GM21825 (cell line): ENCODE measurements around the gene GRIK5.
"Not testable (repeated sequence)": the region's sequence is repeated elsewhere in the genome, so short reads cannot be mapped to it uniquely, and the experiment has no call there.

Experiments used
- ATAC-seq: cut with Tn5 transposase; IDR thresholded peaks from one replicate; pipeline ENCODE4 v1.9.1; 2021; ENCODE audit warnings: mild to moderate bottlenecking, moderate library complexity; ENCODE audit not compliant: unreplicated experiment

The GRIK5 gene

DNA sequence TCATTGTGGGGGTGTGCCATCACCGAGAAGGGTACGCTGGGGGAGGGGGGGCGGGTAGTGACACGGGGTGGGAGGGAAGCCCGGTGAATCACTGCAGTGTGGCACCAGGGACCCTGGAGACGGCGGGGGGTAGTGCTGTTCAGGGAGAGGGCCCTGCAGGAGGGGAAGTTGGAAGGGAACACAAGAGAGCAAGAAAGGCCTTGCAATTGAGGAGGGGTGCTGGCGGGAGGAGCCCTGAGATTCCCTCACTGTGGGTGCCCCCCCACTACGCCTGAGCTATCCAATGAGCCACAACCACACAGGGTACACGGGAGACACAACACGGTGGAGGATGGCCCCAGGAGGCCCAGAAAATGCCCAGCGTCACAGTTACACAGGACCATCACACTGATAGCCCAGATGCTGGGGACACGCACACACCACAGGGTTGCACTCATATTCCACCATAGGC is 75.5 kb downstream of the GRIK5 start:
- ATAC-seq = no peak

DNA sequence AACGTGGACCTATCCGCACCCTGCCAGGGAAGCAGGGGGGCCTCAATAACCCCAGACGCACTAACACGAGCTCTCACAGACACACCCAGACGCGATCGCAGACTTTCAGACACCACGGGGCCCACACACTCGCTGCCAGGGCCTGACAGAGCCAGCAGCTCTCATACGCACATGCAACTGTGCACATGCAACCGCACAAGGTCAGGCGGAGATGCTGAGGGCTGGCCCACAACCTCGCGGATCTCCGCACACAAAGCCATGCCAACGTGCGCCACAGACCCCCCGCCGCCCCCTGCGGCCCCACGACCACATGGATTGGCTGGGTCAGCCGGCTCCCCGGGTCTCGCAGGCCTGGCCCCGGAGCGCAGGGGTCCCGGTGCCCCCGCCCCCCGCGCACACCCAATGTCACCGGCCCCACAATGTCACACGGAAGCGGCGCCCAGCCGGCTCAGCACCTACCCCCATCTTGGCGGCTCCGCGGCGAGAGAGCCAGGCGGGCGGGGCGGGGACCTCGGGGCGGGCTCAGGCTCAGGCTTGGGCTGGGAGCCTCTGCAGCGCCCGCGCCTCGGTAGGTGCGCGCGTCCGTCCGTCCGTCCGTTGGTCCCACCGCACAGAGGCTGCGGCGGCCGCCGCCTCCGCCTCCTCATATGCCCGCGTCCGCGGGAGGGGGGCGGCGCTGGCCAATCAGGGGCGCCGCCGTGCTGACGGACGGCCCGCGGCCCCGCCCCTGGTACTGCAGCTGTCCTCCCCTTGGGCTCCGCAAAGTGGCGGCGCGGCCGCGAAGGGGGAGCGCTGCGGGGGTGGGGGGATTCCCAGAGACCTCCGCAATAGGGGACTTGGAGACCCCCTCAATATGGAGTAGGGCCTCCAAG is 76.2 kb downstream of the GRIK5 start, which contains the start of gene ATP1A3:
Gene ATP1A3 (minus strand): TSS at position 619 of the 872 bp plus-strand sequence. CDS start 154 bp downstream, at position 465.
- ATAC-seq = no peak

DNA sequence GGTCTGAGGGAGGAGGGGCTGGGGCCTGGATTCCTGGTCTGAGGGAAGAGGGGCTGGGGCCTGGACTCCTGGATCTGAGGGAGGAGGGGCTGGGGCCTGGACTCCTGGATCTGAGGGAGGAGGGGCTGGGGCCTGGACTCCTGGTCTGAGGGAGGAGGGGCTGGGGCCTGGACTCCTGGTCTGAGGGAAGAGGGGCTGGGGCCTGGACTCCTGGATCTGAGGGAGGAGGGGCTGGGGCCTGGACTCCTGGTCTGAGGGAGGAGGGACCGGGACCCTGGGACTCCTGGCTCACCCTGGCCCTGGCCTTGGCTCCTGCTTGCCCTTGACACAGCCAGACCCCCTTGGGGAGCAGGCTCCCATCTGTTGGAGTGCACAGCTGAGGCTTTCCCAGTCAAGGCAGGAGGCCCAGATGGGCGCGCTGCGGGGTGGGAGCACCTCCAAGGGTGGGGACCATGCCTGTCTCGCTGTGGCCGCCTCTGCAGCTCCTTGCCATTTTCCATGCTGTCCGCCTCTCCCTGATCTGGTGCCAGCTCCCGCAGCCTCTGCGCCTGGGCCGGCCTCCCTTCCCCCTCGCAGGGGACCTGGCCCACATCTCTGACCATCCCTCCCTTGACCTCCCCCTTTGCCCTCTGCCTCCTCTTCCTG is 78.0 kb downstream of the GRIK5 start:
- not testable (repeated sequence) for ATAC-seq

DNA sequence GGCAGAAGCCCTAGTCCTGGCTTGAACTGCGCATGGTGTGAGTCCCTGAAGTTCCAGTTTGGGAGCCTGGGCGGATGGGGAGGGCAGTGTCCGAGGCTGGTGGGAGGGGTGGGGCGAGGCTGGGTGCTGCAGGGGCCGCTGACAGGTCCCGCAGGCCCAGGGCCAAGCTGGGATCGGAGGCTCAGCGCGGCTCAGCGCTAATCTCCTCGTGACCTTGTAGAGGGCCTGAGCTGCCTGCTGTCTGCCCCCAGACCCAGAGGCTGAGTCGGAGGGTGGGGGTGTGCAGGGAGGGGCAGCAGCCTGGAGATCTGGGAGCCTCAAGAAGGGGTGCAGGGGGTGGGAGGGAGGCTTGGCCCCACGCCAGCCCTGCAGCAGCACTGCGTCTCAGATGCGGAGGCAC is 79.0 kb downstream of the GRIK5 start:
- no peak for ATAC-seq

DNA sequence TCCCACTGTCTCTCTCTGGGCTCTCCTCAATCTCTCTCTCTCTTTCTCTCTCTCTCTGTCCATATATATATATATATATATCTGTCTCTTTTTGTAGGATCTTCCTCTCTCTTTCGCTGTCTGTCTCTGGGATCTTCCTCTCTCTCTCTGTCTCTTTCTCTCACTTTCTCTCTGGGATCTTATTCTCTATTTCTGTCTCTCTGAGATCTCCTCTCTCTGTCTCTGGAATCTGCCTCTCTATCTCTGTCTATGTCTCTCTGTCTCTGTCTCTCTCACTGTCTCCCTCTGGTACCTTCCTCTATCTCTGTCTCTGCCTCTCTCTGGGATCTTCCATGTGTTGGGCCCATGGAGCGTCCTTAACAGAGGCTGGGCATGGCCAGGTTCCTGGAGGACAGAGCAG is 79.4 kb downstream of the GRIK5 start:
- no peak for ATAC-seq

DNA sequence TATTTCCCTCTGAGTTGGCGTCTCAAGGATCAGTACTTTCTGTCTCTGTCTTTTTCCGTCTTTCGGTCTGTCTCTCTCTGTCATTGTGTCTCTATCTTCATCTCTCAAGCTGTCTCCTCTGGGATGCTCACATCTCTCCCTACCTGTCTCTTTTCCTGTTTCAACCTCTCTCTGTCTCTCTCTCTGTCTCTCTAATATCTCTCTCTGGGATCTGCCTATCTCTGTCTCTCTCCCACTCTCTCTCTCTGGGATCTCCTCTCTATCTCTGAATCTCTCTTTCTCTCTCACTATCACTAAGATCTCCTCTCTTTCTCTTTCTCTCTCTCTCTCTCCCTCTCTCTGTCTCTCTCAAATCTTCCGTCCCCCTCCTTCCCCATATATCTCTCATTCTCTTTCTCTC is 80.0 kb downstream of the GRIK5 start:
- ATAC-seq = no peak

- no peak for ATAC-seq
These were observed 81.1 kb downstream of the GRIK5 start for GRCh38 chr19:41988947-41989346.

GRCh38 chr19:41987141-41987860 is 82.7 kb downstream of the GRIK5 start:
- ATAC-seq = no peak

DNA sequence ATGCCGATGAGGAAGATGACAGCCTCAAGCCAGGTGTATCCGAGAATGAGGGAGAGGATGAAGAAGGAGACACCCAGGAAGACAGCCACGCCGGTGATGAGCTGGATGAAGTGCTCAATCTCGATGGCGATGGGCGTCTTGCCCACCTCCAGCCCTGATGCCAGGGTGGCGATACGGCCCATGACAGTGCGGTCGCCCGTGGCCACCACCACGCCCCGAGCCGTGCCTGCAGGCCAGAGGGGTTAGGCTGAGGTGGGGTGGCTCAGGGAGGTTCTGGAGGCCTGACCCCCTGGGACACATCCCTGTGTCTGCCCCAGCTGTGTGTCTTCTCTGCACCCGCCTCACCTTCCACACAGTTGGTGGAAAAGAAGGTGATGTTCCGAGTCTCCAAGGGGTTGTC is 85.0 kb downstream of the GRIK5 start:
- no peak for ATAC-seq

GRCh38 chr19:41981724-41982123 is 88.3 kb downstream of the GRIK5 start:
- no peak for ATAC-seq

DNA sequence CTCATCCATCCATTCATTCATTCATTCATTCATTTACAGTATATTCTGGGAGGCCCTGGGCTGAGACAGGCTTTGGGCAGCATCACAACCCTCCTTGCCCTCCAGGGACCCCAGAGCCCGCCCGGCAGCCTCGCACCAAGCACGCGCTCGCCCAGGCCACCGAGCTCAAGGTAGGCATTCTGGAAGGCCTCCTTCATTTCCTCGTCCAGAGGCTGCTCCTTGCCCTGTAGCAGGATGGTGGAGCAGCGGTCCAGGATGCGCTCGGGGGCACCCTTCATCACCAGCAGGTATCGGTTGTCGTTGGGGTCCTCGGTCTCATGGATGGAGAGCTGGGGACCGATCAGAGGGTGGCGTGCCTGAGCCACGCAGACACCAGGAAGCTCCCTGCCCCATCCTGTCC is 91.5 kb downstream of the GRIK5 start:
- no peak for ATAC-seq

DNA sequence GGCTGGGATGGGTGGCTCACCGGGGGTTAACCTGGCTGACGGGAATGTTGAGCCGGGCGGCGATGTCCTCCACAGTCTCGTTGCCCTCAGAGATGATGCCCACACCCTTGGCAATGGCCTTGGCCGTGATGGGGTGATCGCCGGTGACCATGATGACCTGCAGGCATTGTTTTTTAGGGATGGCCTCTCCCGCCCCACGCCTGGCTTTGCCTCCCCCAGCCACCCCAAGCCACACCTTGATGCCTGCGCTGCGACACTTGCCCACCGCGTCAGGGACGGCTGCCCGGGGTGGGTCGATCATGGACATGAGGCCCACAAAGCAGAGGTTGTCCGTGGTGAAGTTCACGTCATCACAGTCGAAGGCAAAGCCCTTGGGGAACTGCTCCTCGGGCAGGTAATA is 92.1 kb downstream of the GRIK5 start:
- ATAC-seq = no peak

DNA sequence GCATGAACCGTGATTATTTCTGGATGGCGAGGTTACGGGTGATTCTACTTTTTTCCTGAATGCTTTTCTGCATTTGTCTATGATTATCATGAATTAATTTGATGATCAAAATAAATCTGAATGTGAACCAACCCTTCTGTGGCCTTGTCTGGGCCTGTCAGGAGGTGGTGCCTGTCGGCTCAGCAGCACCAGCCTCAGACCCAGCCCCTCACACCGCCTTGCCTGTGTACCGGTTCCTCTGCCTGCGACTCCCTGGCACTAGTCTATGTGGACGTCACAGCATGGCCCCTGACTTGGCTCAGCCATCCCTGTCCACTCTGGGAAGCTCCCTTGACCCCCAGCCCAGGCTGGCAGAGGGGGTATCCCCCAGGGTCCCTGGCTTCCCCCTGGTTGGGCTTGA is 95.4 kb downstream of the GRIK5 start:
- ATAC-seq = no peak

DNA sequence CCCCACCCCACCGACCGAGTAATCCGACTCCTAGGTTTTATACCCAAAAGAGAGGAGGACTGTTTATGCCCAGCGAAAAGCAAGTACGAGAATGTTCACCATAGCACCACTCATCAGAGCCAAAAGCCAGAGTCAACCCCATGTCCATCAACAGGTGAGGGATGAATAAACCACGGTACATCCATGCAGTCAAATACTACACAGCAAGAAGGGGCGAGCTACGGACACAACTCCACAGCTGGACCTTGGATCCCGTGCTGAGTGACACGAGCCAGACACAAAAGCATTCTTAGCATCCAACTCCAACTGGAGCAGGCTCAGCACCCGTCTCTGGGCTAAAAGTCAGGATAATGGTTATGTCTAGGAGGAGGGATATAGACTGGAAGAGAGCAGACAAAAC is 98.6 kb downstream of the GRIK5 start:
- ATAC-seq = no peak

DNA sequence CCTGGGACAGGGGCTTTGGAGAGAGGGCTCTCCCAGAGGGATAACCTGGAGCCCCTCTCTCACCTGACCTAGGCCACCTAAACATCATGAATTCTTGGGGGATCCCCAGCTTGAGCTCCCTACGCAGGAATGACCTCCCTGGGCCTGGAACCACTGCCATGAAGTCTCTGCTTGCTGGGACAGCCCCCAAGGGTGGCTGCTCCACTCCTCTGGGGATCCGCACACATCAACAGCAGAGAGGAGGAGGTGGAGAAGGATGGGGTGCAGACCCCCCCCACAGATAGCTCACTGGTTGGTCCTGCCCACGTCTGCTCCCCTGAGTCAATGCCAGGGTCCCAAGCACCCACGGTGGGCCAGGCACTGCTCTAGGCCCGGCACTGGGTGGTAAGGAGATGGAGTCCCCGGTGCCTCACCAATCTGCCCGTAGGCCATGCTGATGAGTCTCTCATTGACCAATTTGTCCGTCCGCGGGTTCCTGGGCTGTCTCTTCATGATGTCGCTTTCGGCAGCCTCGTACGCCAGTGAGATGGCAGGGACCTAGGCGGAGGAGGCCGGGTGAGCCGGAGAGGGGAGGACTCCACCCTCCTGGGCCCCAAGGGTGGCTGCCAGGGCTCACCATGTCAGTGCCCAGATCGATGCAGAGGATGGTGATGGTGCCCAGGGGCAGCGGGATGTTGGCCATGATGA is 100.1 kb downstream of the GRIK5 start:
- no peak for ATAC-seq

DNA sequence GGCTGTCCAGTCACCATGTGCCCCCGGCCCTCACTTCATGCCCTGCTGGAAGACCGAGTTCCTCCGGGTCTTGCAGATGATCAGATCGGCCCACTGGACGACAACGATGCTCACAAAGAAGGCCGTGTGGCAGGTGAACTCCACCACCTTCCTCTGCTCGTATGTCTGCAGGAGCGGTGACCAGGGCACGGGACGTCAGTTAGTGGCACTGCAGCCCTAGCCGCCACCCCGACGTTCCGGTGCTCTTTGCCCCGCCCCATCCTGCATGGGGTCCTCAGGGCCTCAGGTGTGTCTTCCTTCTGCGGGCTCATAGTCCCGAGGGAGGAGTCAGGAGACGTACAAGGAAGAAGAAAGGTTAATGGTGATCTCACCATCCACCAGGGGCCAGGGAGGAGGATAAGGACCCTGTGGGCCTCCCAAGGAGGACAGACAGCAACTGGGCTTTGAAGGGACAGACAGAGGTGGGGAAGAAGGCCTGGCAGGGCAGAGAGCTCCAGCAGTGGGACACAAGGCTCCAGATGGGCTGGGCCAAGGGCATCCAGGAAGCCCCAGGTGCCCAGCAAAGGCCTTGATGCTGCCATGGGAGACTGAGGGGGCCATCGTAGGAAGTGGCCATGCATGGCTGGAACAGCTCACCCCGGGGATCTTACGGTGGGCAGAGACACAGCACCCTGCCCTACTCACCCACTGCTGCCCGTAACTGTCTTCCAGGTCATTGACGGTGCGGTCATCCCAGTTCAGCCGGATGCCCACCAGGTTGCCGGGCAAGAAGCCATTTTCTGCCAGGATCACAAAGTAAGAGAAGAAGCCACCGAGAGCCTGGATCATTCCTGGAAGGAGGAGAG is 101.0 kb downstream of the GRIK5 start:
- no peak for ATAC-seq

DNA sequence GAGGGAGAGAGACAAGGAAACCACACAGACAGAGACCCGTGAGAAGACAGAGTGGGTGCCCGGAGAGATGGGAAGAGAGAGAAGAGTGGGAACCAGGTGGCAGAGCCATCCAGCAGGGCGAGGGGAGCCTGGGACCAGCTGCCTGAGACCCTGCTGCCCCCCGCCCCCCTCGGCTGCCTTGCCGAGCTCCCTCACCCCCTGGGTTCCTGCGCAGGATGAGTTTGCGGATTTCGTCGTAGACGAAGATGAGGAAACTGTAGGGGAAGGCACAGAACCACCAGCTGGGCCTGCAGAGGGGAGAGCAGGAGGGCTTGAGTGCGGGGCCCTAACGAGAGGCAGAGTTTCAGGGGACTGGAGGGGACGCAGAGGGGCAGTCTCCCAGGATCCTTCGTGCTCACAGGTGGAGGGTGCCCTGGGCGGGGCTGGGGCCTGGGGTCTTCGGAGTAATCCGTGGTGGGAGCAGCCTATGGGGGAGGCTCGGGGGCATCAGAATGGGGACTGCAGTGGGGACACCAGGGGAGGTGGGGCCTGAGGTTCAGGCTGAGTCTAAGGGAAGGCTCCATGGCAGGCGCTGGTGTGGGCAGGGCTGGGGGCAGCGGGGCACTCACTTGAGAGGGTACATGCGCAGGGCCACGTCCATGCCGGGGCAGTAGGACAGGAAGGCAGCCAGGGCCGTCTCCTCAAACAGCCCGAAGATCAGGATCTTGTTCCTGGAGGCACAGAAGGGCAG is 102.8 kb downstream of the GRIK5 start:
- no peak for ATAC-seq

DNA sequence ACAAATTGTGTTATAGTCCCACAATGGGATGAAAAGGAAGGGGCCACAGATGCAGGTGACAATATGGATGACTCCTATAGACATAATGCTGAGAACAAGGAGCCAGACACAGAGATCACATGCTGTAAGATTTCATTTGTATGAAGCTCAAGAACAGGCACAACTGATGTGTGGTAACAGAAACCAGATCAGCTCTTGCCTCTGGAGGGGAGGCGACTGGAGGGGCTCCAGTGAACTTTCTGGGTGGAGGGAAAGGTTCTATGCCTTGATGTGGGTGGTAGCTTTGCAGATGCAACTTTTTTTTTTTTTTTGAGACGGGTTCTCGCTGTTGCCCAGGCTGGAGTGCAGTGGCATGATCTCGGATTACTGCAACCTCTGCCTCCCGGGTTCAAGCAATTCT is 104.9 kb downstream of the GRIK5 start:
- no peak for ATAC-seq

DNA sequence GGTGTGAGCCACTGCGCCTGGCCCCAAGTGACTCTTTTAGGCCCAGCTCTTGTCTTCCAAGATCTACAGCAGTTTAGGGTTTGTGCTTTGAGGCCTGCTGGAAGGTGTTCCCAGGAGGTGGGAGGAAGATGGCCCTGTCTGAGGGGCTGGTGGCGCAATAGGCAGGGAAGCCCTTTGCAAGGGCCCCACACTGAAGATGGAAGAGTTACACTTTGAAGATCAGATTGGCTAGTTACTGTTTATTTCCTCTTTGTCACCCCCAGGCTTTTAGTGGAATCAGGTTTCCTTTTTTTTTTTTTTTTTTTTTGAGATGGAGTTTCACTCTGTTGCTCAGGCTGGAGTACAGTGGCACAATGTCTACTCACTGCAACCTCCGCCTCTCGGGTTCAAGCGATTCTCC is 109.0 kb downstream of the GRIK5 start:
- ATAC-seq = no peak
